Hepatocyte (in vitro differentiated cells): ENCODE measurements around the gene EPHA4. TPM values are rescaled to one million over a fixed set of nuclear protein-coding genes. Genes with fewer than 3 reads are reported as not detected.

ENCODE experiments used
- DNase-seq: peaks from one replicate; pipeline ENCODE4 v3.0.0-alpha.2; 2016; ENCODE audit warnings: low spot score
- H2AFZ ChIP-seq: fragments of 200-600 bp; sonication (generic); 2 replicates; pipeline ENCODE4 v1.6.0; 2016; ENCODE audit warnings: antibody characterized with exemption, mild to moderate bottlenecking
- H3K27ac ChIP-seq: fragments of 200-600 bp; sonication (generic); 2 replicates; pipeline ENCODE4 v1.5.1; 2016; ENCODE audit warnings: mild to moderate bottlenecking
- H3K27me3 ChIP-seq: fragments of 200-600 bp; sonication (generic); 2 replicates; pipeline ENCODE4 v1.6.1; 2016
- H3K36me3 ChIP-seq: fragments of 200-600 bp; sonication (generic); replicated peaks from 2 replicates; pipeline ENCODE4 v1.5.1; 2016; ENCODE audit warnings: low read depth; ENCODE audit not compliant: insufficient read depth
- H3K4me1 ChIP-seq: fragments of 200-600 bp; sonication (generic); 2 replicates; pipeline ENCODE4 v1.5.1; 2016; ENCODE audit warnings: mild to moderate bottlenecking, moderate library complexity; ENCODE audit not compliant: insufficient read depth
- H3K4me2 ChIP-seq: fragments of 200-600 bp; sonication (generic); 2 replicates; pipeline ENCODE4 v1.6.0; 2016
- H3K4me3 ChIP-seq: fragments of 200-600 bp; sonication (generic); 2 replicates; pipeline ENCODE4 v1.5.1; 2016; ENCODE audit warnings: mild to moderate bottlenecking
- H3K79me2 ChIP-seq: fragments of 200-600 bp; sonication (generic); 2 replicates; pipeline ENCODE4 v1.6.0; 2017; ENCODE audit warnings: mild to moderate bottlenecking
- H3K9me2 ChIP-seq: fragments of 200-600 bp; sonication (generic); replicated peaks from 2 replicates; pipeline ENCODE4 v1.6.0; 2017; ENCODE audit warnings: mild to moderate bottlenecking; ENCODE audit not compliant: insufficient read depth
- H3K9me3 ChIP-seq: fragments of 200-600 bp; sonication (generic); 2 replicates; pipeline ENCODE4 v1.5.1; 2016; ENCODE audit warnings: low read depth, mild to moderate bottlenecking
- H4K20me1 ChIP-seq: fragments of 200-600 bp; sonication (generic); 2 replicates; pipeline ENCODE4 v1.6.0; 2016; ENCODE audit warnings: mild to moderate bottlenecking; ENCODE audit not compliant: insufficient read depth, poor library complexity, severe bottlenecking
- EZH2 ChIP-seq: fragments of 200-600 bp; sonication (generic); IDR thresholded peaks from 2 replicates; pipeline ENCODE4 v1.6.1; 2016; ENCODE audit warnings: antibody characterized with exemption, mild to moderate bottlenecking, borderline replicate concordance
- EZH2phosphoT487 ChIP-seq: fragments of 200-600 bp; sonication (generic); IDR thresholded peaks from one replicate; pipeline ENCODE4 v1.6.1; 2018; ENCODE audit warnings: antibody characterized with exemption, mild to moderate bottlenecking, low read depth, moderate library complexity; ENCODE audit not compliant: unreplicated experiment, severe bottlenecking
- WGBS: methylation state at CpG from one replicate; pipeline ENCODE4 v1.1.6; 2016; ENCODE audit warnings: low lambda C conversion rate; ENCODE audit errors: missing lambda C conversion rate; 5-methylcytosine and 5-hydroxymethylcytosine counted together
- polyA plus RNA-seq: library from polyadenylated mRNA; unstranded; fragments of >200 nt; fragmentation: Nextera tagmentation; extraction: Ambion mirVana; gene quantifications from 2 replicates; pipeline ENCODE4 v1.2.1, GENCODE V29; 2016
- total RNA-seq: library from RNA; depleted of rRNA; stranded (reverse); fragments of >200 nt; gene quantifications from 2 replicates; pipeline ENCODE4 v1.2.3, GENCODE V29; 2014
- TF ChIP-seq, protein P1 (sequence below): fragments of 200-600 bp; sonication (generic); IDR thresholded peaks from 2 replicates; pipeline ENCODE4 v1.5.1; 2016; ENCODE audit warnings: antibody characterized with exemption, mild to moderate bottlenecking; ENCODE audit not compliant: poor library complexity

EPHA4 gene
- total and polyA plus RNA-seq, 2 experiments from 2014 or later, result 7.8 to 36.8 TPM

DNA sequence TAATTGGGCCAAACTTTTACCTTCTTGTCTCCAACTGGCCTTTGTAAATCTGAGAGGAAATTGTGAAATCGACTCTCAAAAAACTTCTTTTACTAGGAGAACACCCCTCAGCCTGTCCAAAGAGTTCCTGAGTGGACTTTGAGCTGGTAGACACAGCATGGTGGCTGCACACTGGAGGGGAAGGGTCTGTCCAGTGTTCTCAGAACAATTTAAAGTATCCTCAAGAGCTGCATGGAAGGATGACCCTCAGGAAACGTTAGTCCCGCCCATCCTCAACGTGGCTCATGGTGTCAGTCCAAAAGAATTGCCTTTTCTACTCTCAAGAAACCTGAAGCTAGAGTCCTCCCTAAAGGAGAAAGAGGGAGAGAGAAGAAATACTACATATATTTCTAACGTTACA is 182.7 kb downstream of the EPHA4 start:
- no peak overlapping the region for H2AFZ ChIP-seq
- no peak overlapping the region for H3K27ac ChIP-seq
- no peak for DNase-seq
- no peak overlapping the region for H3K4me3 ChIP-seq
- no peaks in the 10 kb centered on the region for H3K79me2 ChIP-seq
- H3K36me3 ChIP-seq, result no peaks in the 10 kb centered on the region
- no peaks in the 10 kb centered on the region for H4K20me1 ChIP-seq
- 69% methylated on average over 5 of the region's 5 CpGs for WGBS
- TF ChIP-seq, protein P1, sequence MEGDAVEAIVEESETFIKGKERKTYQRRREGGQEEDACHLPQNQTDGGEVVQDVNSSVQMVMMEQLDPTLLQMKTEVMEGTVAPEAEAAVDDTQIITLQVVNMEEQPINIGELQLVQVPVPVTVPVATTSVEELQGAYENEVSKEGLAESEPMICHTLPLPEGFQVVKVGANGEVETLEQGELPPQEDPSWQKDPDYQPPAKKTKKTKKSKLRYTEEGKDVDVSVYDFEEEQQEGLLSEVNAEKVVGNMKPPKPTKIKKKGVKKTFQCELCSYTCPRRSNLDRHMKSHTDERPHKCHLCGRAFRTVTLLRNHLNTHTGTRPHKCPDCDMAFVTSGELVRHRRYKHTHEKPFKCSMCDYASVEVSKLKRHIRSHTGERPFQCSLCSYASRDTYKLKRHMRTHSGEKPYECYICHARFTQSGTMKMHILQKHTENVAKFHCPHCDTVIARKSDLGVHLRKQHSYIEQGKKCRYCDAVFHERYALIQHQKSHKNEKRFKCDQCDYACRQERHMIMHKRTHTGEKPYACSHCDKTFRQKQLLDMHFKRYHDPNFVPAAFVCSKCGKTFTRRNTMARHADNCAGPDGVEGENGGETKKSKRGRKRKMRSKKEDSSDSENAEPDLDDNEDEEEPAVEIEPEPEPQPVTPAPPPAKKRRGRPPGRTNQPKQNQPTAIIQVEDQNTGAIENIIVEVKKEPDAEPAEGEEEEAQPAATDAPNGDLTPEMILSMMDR, result no peak
- TF ChIP-seq EZH2, result no peak
- TF ChIP-seq EZH2phosphoT487, result no peak
- H3K9me2 ChIP-seq, result no peaks in the 10 kb centered on the region
- no peak overlapping the region for H3K4me2 ChIP-seq
- no peaks in the 10 kb centered on the region for H3K27me3 ChIP-seq
- H3K4me1 ChIP-seq, result peaks cover 4% of the 10 kb centered on the region
- no peaks in the 10 kb centered on the region for H3K9me3 ChIP-seq

DNA sequence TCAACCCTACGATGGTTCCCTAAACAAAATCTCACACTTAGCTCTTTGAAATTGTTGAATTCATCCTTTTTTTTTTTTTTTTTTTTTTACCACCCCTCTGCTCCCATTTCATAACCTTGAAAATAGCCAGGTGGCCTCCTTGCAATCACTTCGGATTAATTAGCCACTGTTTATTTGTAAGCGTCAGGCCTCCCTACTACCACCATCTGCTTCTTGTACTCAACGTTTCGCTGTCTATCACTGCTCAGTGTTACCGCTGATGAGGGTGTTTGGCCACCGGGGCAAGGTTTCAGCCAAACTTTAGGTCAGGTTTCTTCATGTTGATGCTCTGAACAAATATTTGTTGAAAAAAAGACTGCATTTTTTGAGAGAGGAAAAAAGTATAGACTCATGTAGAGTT is 183.2 kb downstream of the EPHA4 start:
- H3K4me3 ChIP-seq, result no peak overlapping the region
- 71% methylated on average over 7 of the region's 7 CpGs for WGBS

DNA sequence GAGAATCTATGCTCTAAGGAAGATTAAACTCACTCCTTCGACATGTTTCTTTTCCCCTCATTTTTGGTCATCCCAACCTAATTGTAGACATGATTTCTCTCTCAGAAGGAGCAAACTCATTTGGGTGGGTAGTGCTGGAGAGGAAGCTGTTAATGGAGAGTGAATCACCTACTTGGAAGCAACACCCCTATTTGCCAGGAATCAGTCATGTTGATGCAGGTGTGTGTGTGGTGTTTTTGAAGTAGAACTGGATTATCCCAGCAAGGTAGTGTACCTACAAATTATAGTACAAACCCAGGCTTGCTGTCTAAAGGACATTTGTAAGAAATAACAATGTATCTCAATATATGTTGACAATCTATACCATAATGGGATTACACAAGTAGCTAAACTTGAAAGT is 186.4 kb downstream of the EPHA4 start:
- WGBS, result 88% methylated on average over 1 of the region's 1 CpG
- TF ChIP-seq, protein P1, result no peak
- no peak for TF ChIP-seq EZH2phosphoT487
- no peak for TF ChIP-seq EZH2
- no peak overlapping the region for H2AFZ ChIP-seq
- H3K36me3 ChIP-seq, result no peaks in the 10 kb centered on the region
- no peak overlapping the region for H3K4me3 ChIP-seq
- H4K20me1 ChIP-seq, result no peaks in the 10 kb centered on the region
- H3K4me1 ChIP-seq, result peaks cover 4% of the 10 kb centered on the region
- DNase-seq, result no peak
- no peaks in the 10 kb centered on the region for H3K79me2 ChIP-seq
- no peaks in the 10 kb centered on the region for H3K9me2 ChIP-seq
- no peak overlapping the region for H3K4me2 ChIP-seq
- no peak overlapping the region for H3K27ac ChIP-seq
- no peaks in the 10 kb centered on the region for H3K9me3 ChIP-seq
- H3K27me3 ChIP-seq, result no peaks in the 10 kb centered on the region

More for the DNA sequence above, 183.2 kb downstream of the EPHA4 start:
- no peaks in the 10 kb centered on the region for H3K79me2 ChIP-seq
- no peak overlapping the region for H3K27ac ChIP-seq
- H3K9me2 ChIP-seq, result no peaks in the 10 kb centered on the region
- H3K36me3 ChIP-seq, result no peaks in the 10 kb centered on the region
- no peaks in the 10 kb centered on the region for H3K9me3 ChIP-seq
- H4K20me1 ChIP-seq, result no peaks in the 10 kb centered on the region
- H2AFZ ChIP-seq, result no peak overlapping the region
- no peaks in the 10 kb centered on the region for H3K27me3 ChIP-seq
- no peak for DNase-seq
- no peak for TF ChIP-seq EZH2
- no peak for TF ChIP-seq EZH2phosphoT487
- TF ChIP-seq, protein P1, result no peak
- no peak overlapping the region for H3K4me2 ChIP-seq
- H3K4me1 ChIP-seq, result peaks cover 4% of the 10 kb centered on the region

DNA sequence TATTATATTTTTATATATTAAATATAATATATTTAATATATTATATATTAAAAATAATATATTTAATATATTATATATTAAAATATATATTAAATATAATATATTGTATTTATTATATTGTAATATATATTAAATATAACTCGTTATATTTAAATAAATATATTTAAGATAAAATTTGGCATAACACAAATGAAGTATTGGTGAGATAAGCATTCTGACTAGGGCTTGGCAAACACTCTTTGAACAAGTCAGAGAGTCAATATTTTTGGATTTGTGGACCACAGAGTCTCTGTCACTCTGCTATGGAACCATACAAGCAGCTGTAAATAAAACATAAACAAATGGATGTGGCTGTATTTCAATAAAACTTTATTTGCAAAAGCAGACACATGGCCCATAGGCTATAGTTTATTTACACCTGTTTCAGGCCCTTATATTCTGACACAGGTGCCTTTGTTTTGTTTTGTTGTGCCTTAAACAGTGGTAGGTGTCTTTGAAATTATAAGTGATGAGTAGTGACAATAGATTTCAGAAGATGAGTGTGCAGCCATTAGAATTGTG is 190.1 kb downstream of the EPHA4 start:
- 86% methylated on average over 1 of the region's 1 CpG for WGBS
- Histone ChIP-seq H2AFZ (no peak overlapping the region), H3K27me3 (no peaks in the 10 kb centered on the region), H3K4me1 (no peaks in the 10 kb centered on the region), H4K20me1 (no peaks in the 10 kb centered on the region), H3K79me2 (no peaks in the 10 kb centered on the region), H3K27ac (no peak overlapping the region), H3K4me2 (no peak overlapping the region), H3K9me3 (no peaks in the 10 kb centered on the region), H3K4me3 (no peak overlapping the region), H3K9me2 (no peaks in the 10 kb centered on the region), H3K36me3 (no peaks in the 10 kb centered on the region)
- DNase-seq, result no peak
- TF ChIP-seq, protein P1, result no peak
- TF ChIP-seq EZH2 (no peak), EZH2phosphoT487 (no peak)
